Measurements from ENCODE around the gene FNDC11.
A peak's percentile ranks its signal among the peaks of the same experiment; 100 is the strongest.

Gene FNDC11

DNA sequence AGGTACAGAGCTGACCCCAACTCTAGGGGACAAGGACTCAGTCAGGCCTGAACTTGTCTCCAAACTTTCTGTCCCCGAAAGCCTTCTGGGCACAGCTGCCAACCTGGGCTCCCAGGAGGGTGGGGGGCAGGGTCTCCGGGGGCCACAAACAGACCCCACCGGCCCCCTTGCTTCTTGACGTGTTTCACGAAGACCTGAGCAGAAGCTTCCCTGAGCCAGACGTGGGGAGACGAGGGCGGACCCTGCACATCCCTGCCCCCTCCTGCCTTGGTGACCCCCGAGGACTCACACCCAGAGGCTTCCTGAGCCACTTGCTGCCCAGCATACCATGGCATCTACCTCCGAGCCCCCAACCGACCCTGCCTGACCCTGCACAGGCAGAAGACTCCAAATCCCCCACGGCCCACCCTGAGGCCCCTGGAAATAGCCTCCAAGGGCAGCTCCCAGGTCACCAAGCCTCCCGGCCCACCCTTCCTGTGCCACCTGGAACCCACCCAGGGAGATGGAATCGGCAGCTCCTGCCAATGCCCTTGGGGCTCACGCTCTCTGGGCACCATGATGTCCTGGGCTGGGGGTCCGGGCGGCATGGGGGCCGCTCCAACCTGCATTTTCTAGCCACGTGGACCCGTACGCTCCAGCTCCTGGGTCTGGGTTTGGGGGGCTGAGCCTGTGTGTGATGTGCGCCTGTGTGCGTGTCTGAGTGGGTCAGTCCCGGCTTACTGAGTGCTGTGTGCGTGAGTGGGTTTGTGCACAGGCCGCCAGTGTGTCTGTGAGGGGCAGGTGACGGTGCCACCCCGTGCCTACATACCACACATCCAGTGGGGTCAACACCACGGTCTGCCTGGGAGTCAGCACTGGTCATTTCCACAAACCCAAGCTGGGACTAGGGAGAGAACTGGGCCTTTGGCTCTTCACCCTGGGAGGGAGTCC lies 14.3 kb upstream of the FNDC11 start:
- no peak for DNase-seq (ENCODE audit: low read depth in 3 of 3)

DNA sequence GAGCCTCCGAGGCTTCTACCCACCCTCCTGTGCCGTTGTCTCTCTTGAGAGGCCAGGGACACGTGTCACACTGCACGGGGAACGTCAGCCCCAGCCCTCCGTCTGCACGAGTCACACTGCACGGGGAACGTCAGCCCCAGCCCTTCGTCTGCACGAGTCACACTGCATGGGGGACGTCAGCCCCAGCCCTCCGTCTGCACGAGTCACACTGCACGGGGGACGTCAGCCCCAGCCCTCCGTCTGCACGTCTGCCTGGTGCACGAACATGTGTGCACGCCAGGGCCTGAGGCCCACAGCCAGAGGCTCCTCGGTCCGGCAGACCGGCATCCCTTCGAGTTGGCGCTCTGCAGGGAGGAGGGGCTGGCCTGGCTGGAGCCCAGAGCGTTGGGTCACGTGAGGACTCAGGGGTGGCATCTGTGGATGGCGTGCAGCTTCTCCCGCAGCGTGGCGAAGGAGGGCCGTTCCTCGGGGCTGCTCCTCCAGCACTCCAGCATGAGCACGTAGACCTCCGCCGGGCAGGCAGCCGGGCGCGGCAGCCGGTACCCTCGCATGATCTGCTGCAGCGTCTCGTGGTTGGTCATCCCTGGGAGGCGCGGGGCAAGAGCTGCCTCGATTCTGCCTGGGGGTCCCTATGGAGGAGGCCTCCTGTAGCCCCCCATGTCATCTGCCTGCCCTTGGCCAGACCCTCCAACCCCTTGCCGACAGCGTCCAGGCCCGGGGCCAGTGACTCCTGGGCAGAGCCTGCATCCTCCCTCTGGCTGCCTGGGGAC lies 13.4 kb upstream of the FNDC11 start:
- DNase-seq (ENCODE audit: low read depth in 3 of 3): no peak

GRCh38 chr20:63541371-63541770 lies 12.6 kb upstream of the FNDC11 start:
- DNase-seq (ENCODE audit: low read depth in 3 of 3): no peak

DNA sequence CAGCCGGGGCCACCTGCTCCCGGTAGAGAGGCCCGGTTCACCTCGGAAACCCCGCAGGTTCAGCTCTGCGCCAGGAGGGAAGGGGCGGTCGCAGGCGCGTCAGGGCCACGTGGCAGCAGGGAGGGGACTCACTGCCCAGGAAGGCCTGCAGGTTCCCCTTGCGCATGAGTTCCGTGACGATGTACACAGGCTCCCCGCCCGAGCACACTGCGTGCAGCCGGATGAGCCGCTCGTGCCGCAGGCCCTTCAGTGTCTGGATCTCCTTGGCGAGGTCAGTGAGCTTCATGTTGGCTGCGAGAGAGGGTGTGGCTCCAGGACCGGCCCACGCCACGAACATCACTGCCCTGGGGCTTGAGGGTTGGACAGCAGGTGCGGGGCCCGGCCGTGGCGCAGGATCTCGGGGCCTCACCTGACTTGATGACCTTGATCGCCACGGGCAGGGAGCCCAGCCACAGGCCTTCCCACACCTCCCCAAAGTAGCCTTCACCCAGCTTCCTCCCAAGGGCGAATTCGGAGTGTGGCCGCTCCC lies 11.9 kb upstream of the FNDC11 start:
- no peak for DNase-seq (ENCODE audit: low read depth in 3 of 3)

- DNase-seq (ENCODE audit: low read depth in 3 of 3): no peak
Observed at GRCh38 chr20:63542696-63543095, 11.3 kb upstream of the FNDC11 start.

GRCh38 chr20:63543131-63543530 lies 10.8 kb upstream of the FNDC11 start:
- no peak for DNase-seq (ENCODE audit: low read depth in 3 of 3)

GRCh38 chr20:63543733-63544132 lies 10.2 kb upstream of the FNDC11 start:
- no peak for DNase-seq (ENCODE audit: low read depth in 3 of 3)

DNA sequence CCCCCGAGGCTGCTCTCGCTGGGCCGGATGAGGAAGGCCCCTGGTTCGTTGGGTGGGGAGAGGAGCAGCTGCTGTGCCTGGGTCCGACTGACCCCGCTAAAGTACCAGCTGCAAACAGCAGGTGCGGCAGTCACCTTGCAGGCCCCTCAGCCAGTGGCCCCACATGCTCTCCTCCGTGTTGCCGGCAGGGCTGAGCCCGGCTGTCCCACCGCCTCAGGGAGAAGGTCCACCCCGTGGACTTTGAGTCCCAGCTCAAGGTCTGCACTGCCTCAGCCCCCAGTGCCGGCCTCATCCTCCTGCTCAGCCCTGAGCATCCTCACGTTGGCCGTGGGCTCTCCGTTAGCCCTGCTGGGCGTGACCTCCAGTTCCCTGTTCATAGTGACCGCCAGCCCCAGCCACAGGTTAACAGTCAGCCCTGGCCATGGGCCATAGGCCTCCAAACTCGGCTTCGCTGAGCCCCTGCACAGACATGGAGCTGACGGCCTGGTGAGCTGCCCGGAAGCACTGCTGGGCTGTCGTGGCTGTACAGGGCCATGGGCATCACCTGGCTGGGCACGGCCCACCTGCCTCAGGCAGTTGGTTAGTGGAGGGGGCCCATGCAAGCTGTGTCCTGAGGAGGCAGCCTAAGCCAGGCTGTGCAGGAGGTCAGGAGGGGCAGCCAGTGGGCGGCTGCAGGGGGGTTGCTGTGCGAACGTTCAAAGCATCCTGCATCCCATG lies 9.6 kb upstream of the FNDC11 start:
- no peak for DNase-seq (ENCODE audit: low read depth in 3 of 3)

DNA sequence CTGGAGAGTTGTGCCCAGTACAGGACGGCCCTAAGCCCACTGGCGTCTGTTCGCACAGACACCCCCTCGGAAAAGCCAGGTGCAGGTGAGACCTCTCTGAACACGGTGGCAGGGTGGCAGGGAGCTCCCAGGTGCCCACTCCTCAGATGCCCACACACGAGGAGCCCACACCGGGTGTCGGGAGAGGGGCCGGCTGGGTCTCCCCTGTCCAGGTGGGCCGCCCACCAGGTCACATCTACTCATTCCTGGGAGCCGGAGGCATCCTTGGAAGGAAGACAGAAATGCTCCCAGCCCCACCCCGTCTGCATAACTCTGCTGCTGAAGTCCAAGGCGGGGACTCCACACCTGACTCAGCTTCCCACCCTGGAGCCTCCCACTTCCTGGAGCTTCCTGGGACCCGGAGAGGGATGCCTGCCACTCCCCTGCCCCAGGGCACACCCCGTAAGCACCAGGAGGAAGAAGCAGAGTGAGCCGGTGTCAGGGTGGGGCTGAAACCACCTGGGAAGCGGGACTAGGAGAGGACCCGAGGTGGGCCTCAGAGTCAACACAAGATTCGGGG lies 8.9 kb upstream of the FNDC11 start:
- DNase-seq (ENCODE audit: low read depth in 3 of 3): no peak

- no peak for DNase-seq (ENCODE audit: low read depth in 3 of 3)
Observed at GRCh38 chr20:63545814-63546213, 8.1 kb upstream of the FNDC11 start.

- no peak for DNase-seq (ENCODE audit: low read depth in 3 of 3)
Observed at GRCh38 chr20:63546256-63546955, 7.6 kb upstream of the FNDC11 start.

- DNase-seq (ENCODE audit: low read depth in 3 of 3): no peak
Observed at GRCh38 chr20:63546956-63547724, 6.8 kb upstream of the FNDC11 start.

- DNase-seq (ENCODE audit: low read depth in 3 of 3): no peak
Observed at GRCh38 chr20:63547725-63548480, 6.1 kb upstream of the FNDC11 start, which contains the start of gene SRMS. Gene SRMS (minus strand): TSS chr20:63547749. CDS start chr20:63547463, 286 bp downstream.

DNA sequence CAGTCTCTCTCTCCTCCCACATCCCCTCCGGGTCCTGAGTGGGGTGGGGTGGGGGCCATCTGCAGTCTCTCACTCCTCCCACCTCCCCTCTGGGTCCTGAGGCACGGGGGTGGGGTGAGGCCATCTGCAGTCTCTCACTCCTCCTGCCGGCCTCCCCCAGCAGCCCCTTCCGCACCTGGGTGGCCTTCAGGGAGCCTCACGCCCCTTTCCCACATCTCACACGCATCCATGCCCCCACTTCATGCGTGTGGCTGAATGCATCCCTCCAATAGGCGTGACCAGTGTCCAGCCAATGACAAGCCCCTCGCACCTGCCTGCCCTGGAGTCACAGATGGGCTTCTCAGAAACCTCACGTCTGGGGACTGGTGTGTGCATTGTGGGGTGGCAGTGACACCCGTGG lies 5.4 kb upstream of the FNDC11 start:
- DNase-seq (ENCODE audit: low read depth in 3 of 3): no peak

- no peak for DNase-seq (ENCODE audit: low read depth in 3 of 3)
Observed at GRCh38 chr20:63549019-63549418, 4.9 kb upstream of the FNDC11 start.

DNA sequence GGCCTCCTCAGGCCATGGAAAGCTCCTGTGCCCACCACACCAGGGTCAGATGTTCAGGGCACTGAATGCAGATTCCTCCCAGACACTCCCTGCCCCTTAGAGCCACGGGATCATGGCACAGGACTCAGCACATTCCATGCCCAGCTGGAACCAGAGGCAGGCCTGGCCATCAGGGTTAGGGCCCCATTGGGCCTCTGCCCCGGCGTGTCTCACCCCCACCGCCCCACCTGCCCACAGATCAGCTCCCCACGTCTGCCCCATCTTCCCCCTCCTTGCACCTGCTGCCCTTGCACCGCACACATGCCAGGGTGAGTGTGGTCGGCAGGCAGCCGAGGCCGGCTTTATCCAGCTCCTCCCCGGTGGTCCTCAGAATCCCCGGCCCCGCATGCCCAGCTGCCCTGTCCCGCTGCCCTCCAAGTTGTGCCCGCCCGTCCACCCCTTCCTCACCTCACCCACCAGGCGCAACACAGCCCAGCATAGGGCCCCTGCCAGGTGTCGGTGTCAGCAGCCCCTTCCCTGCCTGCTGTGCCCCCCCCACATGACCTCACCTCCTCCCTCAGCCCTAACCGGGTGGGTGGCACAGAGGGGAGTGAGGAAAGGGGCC lies 4.2 kb upstream of the FNDC11 start:
- DNase-seq (ENCODE audit: low read depth in 3 of 3): no peak

DNA sequence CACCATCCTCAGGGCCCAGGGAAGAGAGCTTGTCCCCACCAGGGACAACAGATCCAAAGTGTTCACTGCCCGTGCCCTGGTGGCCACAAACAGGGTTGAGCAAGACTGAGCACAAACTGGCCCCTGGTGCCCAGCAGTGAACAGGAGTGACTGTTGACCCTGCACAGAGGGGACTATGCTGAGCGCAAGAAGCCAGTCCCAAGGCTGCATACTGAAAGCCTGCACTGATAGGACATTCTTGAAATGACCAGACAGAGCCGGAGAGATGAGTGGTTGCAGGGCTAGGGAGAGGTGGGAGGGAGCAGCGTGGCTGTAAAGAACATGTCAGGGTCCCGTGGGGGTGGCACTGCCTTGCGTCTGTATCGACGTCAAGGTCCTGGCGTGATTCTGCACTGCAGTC lies 2.9 kb upstream of the FNDC11 start:
- no peak for DNase-seq (ENCODE audit: low read depth in 3 of 3)

GRCh38 chr20:63552481-63553249 lies 1.3 kb upstream of the FNDC11 start:
- peak in 1 of 3 experiments; percentile 22 for DNase-seq (ENCODE audit: low read depth in 3 of 3)

Data from stimulated activated CD4-positive, alpha-beta T cell treated with anti-CD3 and anti-CD28 coated beads, TNF-alpha, amount 100 ng/mL, for 24 hours (primary cell).